NCI-H1436 treated with DMSO at 0.1 percent for 48 hours (cell line): ENCODE data around the gene TFAP2C.
"Not testable (repeated sequence)": the region's sequence is repeated elsewhere in the genome, so short reads cannot be mapped to it uniquely, and the experiment has no call there.

Source experiments
- DNase-seq: peaks from one replicate; lab custom pipeline; 2025; lab: John Stamatoyannopoulos, UW

The TFAP2C gene

DNA sequence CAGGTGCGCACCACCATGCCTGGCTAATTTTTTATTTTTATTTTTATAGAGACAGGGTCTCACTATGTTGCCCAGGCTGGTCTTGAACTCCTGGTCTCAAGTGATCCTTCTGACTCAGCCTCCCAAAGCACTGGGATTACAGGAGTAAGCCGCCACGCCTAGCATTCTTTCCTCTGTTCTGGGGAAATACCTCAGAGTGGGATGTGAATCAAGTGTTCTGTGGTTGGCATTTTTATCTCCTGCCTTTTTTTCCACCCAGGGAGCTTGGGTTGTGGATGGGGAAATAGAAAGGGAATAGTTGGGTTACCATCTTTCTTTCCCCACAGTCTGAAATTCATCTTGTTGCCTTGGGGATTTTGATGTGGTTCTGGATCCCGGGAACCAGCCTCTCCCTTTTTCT is 24.1 kb downstream of the TFAP2C start:
- DNase-seq = no peak

DNA sequence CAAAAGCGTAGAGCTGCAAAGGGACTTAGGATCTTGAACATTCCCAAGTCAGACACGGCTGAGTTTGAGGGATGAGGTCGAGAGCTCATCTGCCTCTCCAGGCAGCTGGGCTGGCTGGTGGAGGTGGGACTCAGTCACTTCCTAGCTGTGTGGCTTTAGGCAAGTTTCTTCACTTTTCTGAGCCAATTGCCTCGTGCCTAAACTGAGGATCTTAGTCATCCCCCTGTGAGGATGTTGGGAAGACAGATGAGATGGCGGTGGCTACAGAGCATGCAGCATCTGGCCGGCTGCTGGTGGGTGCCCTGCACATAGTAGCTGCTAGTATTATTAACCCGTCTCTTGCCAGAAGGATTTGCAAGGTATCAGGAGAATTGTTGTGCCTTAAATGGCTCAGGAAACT is 27.5 kb downstream of the TFAP2C start:
- no peak for DNase-seq

DNA sequence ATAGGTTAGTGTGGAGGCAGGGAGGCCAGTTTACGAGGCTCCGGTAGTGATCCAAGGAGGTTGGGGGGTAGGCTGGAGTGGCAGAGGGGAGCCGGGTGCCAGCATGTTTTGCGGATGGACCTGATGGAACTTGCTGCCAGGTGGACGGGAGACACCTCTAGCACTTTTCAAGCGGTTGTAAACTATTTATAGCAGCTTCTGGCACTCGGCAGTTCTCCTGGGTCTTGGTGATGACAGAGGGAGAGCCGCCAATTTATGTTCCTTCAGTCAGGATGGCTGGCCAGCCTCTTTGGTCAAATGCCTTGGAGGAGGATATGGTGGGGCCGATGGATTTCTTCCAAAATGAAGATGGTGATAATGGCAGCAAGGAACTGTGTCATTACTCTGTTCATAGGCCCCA is 28.8 kb downstream of the TFAP2C start:
- DNase-seq = no peak

DNA sequence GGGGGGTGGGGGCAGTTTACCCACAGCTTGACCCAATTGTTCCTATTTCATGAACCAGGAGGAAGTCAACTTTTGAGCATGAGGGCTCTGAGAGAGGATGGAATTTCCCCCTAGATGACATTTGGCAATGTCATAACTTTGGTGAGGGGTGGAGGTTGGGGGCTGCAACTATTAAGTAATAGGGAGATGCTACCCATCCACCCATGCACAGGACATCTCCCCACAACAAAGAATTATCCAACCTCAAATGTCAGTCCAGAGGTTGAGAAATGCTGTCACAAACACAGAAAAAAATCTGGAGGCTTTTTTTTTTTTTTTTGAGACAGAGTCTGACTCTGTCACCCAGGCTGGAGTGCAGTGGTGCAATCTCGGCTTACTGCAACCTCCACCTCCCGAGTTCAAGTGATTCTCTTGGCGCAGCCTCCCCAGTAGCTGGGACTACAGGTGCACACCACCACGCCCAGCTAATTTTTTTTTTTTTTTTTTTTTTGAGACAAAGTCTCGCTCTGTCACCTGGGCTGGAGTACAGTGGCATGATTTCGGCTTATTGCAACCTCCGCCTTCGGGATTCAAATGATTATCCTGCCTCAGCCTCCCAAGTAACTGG is 29.3 kb downstream of the TFAP2C start:
- DNase-seq = not testable (repeated sequence)

DNA sequence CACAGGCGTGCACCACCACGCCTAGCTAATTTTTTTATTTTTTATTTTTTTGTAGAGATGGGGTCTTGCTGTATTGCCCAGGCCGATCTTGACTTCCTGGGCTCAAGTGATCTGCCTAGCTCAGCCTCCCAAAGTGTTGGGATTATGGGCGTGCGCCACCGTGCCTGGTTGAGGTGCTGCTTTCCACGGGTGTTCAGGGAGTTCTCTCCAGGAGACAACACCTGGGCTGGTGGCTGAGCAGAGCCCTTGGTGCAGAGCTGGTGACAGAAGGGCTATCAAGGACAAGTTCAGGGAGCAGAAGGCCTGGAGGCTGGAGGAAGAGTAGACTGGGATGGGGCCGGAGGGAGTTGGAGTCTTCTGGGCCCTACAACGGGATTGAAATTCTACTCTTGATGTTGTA is 34.6 kb downstream of the TFAP2C start:
- no peak for DNase-seq

DNA sequence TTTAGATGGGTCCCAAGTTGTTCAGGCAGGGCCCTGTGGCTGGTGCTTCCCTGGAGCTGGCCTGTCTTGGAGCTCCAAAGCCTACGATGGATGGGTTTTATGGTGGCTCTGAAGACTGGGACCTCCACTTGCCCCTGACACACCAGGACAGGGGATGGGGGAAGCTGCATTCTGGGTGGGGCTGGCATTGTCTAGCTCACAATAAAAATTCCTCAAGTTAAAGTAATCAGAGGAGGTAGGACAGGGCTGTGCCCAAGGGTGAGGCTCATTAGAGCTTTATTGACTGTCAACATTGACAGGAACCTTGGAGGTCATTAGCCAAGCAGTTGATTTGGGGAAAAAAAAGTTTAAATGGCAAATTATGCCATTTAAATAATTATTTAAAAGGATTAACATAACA is 35.7 kb downstream of the TFAP2C start:
- DNase-seq = no peak

DNA sequence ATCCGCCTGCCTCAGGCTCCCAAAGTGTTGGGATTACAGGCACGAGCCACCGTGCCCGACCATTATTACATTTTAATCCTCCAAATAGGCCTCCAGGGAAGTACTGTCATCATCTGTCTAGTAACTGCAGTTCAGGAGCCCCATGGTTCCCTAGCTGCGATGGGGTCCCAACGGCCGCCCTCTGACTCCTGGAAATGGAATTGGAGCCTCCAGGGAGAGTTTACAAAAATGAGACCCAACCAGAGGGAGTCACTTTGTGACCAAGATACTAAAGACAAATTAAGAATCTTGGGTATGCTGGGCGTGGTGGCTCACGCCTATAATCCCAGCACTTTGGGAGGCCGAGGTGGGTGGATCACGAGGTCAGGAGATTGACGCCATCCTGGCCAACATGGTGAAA is 36.7 kb downstream of the TFAP2C start:
- no peak for DNase-seq

DNA sequence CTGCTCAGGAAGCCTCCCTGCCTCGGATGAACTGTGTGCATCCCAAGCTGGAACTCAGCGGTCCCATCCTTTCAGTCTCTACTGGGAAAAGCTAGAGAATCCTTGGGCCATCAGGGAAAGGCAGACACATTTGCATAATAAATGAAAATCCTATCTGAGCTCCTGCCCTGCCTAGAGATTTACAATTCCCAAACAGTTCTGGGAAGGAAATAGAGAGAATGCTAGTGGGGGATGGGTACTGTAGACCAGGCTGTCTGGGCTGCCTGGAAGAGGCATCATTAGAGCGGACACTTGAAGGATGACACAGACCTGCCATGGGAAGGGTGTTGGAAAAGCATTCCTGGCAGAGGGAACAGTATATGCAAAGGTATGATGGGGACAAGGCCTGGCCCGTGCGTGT is 44.3 kb downstream of the TFAP2C start:
- no peak for DNase-seq

DNA sequence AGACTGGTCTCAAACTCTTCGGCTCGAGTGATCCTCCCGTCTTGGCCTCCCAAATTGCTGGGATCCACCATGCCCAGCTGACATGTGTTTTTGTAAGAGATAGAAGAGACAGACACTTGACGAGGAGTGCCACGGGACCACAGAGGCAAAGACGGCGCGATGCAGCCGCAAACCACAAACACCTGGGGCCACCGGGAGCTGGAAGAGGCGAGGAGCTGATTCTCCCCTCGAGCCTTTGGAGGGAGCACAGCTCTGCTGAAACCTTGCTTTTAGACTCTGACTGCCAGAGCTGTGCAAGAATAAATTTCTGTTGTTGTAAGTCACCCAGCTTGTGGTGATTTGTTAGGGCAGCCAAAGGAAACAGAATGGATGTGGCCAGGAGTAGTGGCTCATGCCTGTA is 46.9 kb downstream of the TFAP2C start:
- no peak for DNase-seq

DNA sequence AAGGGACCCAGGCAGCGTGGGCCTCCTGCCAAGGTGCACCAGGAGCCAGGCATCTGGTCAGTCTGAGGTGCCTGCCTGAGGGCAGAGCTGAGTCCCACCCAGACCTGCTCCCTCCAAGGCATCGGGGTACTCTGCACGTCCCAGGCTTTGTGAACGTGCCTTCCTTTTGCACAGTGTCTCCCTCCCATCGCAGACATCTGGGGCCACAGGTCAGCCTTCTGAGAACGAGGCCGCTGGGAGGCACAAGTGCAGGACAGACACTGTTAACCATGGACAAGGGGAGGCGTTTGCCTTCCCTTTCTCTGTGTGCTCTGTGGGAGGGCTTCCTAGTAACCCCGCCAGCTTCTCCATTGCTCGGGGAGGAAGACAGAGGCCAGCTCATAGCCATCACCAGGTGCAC is 47.6 kb downstream of the TFAP2C start:
- DNase-seq = no peak

DNA sequence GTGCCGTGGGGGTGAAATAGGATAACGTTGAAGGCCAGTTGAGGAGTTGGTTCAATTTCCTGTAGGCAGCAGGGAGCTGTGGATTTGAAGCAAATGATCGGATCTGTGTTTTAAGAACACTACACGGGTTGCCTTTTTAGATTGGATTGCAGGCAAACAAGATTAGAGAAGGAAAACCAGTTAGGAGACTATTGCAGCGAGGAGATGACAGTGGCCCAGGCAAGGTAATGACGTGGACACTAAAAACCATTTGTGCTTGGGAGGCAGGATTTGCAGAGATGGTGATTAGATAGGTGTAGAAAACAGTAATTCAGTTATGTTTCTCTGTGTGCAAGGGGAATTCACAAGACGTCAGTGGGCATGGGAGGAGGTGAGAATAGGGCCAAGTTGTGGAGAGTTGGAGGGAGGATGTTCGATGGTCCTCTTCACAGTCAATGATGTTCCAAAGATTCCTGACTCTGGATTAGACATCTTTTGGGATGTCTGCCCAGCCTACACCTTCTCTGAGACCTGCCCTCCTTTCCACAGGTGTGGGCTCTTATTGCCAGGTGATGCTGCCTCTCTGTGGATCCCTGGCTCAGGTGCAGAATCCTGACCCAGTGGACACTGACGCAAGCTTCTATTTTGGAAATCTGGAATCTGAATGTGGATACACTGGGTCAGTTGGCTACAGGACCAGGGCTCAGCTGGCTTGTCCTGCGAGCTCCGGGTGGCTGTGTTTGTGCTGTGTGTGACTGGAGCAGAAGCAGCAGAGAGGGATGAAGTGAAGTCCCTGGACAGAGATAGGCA is 54.2 kb downstream of the TFAP2C start:
- no peak for DNase-seq

DNA sequence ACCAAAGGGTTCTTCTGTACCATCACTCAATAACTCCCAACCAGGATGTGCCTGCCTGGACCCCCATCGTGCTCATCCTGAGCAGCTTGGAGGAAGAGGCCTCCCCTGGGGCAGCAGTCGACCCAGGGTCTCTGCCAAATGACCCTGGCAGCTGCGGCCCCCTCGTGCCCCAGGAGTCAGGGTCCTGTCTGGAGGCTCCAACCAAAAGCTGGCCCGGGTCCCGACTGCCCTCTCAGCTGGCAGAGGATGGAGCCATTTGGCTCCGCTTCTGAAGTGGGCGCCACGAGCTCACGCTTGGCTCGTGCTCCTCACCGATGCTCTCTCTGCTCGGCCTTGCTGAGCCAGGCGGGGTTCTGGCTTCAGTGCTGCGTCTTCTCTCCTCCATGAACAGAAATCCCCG is 56.8 kb downstream of the TFAP2C start:
- DNase-seq = no peak

DNA sequence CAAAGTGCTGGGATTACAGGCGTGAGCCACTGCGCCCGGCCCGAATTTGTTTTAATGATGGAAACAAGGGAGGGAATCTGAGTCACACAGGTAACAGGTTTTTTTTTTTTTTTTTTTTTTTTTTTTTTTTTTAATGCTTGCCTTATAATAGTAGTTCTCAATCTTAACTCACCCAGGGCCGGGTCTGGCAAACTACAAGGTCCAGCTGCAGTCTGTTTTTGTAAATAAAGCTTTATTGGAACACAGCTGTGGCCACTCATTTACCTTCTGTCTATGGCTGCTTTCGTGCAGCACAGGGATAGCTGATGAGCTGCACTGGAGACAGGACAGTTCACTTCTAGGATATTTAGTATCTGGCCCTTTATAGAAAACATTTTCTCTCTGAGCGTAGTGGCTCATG is 58.0 kb downstream of the TFAP2C start:
- no peak for DNase-seq

DNA sequence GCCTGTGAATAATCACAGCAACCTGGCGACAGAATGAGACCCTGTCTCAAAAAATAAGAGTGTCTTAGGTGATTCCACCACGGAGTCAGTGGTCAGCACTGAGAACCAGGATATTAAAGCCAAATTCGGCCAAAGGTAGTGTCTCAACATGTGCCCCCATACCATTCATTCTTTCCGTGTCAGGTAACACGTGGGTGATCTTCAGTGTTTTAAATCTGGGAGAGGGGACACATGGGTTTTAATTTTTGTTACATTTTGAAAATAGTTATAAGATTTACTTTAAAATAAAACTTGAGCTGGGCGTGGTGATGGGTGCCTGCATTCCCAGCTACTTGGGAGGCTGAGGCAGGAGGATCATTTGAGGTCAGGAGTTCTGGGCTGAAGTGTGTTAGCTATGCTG is 59.0 kb downstream of the TFAP2C start:
- DNase-seq = no peak
